PC-3 (cell line): Measurements from ENCODE around the gene SPAG6. TPM values are rescaled to one million over a fixed set of nuclear protein-coding genes. Genes with fewer than 3 reads are reported as not detected.

Experiments
- ATAC-seq: fragments of 200-7000 bp; cut with Tn5 transposase; 2 replicates; pipeline ENCODE4 v1.9.1; 2020; ENCODE audit warnings: mild to moderate bottlenecking, moderate library complexity
- BruUV-seq: library from RNA; stranded (reverse); fragments of 400-500 nt; replicated peaks from 2 replicates; lab custom pipeline; 2021; lab: Mats Ljungman, UMichigan
- CTCF ChIA-PET: fragments of 300-600 bp; sonication (Branson Sonifier 250); formaldehyde crosslinking; loops from one replicate; lab custom pipeline; 2022; ENCODE audit warnings: antibody characterized with exemption; lab: Charles Lee
- POLR2A ChIA-PET: fragments of 300-600 bp; sonication (Branson Sonifier 250); formaldehyde crosslinking; loops from one replicate; lab custom pipeline; 2022; ENCODE audit warnings: antibody characterized with exemption; ENCODE audit not compliant: unreplicated experiment; lab: Charles Lee
- DNase-seq: peaks from one replicate; pipeline ENCODE4 v3.0.0-alpha.2; 2015
- H2AFZ ChIP-seq: fragments of 300-600 bp; sonication (generic); 2 replicates; pipeline ENCODE4 v1.6.0; 2016; ENCODE audit warnings: antibody characterized with exemption, low read length
- H3F3A ChIP-seq: fragments of 300-600 bp; sonication (generic); one replicate; pipeline ENCODE4 v1.6.0; 2017; ENCODE audit warnings: antibody characterized with exemption, low read length, control low read depth, mild to moderate bottlenecking; ENCODE audit not compliant: unreplicated experiment
- H3K27ac ChIP-seq: fragments of 300-600 bp; sonication (generic); 2 replicates; pipeline ENCODE4 v1.5.1; 2016; ENCODE audit warnings: mild to moderate bottlenecking, low read length
- H3K27me3 ChIP-seq: fragments of 300-600 bp; sonication (generic); 2 replicates; pipeline ENCODE4 v1.6.1; 2016; ENCODE audit warnings: low read length, mixed read lengths
- H3K36me3 ChIP-seq: fragments of 300-600 bp; sonication (generic); 2 replicates; pipeline ENCODE4 v1.6.1; 2016; ENCODE audit warnings: low read depth, mixed run types, low read length, mixed read lengths
- H3K4me1 ChIP-seq: fragments of 300-600 bp; sonication (generic); 2 replicates; pipeline ENCODE4 v1.5.1; 2016; ENCODE audit warnings: low read length; ENCODE audit not compliant: insufficient read depth
- H3K4me2 ChIP-seq: fragments of 300-600 bp; sonication (generic); 2 replicates; pipeline ENCODE4 v1.6.0; 2016; ENCODE audit warnings: low read length
- H3K4me3 ChIP-seq: fragments of 300-600 bp; sonication (generic); 2 replicates; pipeline ENCODE4 v1.5.1; 2016; ENCODE audit warnings: mild to moderate bottlenecking, low read length, mixed read lengths
- H3K79me2 ChIP-seq: fragments of 300-600 bp; sonication (generic); 2 replicates; pipeline ENCODE4 v1.6.1; 2017; ENCODE audit warnings: low read length, mixed read lengths
- H3K9ac ChIP-seq: fragments of 300-600 bp; sonication (generic); 2 replicates; pipeline ENCODE4 v1.6.0; 2016; ENCODE audit warnings: mild to moderate bottlenecking, low read length
- H3K9me2 ChIP-seq: fragments of 300-600 bp; sonication (generic); replicated peaks from 2 replicates; pipeline ENCODE4 v1.6.1; 2016; ENCODE audit warnings: mixed run types, low read length, mixed read lengths
- H3K9me3 ChIP-seq: fragments of 300-600 bp; sonication (generic); 2 replicates; pipeline ENCODE4 v1.6.1; 2016; ENCODE audit warnings: low read length, mixed read lengths
- H4K20me1 ChIP-seq: fragments of 300-600 bp; sonication (generic); 2 replicates; pipeline ENCODE4 v1.6.1; 2016; ENCODE audit warnings: low read length, mixed read lengths
- CTCF ChIP-seq: fragments of 300-600 bp; sonication (generic); conservative IDR thresholded peaks from 2 replicates; pipeline ENCODE4 v1.5.1; 2017; ENCODE audit warnings: antibody characterized with exemption, low read depth, mild to moderate bottlenecking, low read length
- EZH2 ChIP-seq: fragments of 300-600 bp; sonication (generic); IDR thresholded peaks from one replicate; pipeline ENCODE4 v1.6.1; 2017; ENCODE audit warnings: antibody characterized with exemption, mild to moderate bottlenecking, low read length; ENCODE audit not compliant: unreplicated experiment
- EZH2phosphoT487 ChIP-seq: fragments of 300-600 bp; sonication (generic); IDR thresholded peaks from 2 replicates; pipeline ENCODE4 v1.6.1; 2018; ENCODE audit warnings: mild to moderate bottlenecking, antibody characterized with exemption, low read length, borderline replicate concordance
- intact Hi-C: fragments of 100-400 bp; cut with micrococcal nuclease; formaldehyde crosslinking; loops from 2 replicates; pipeline ENCODE4 v1.9.0; 2023
- total RNA-seq: library from RNA; depleted of rRNA; stranded (reverse); fragments of >200 nt; gene quantifications from 2 replicates; pipeline ENCODE4 v1.2.3, GENCODE V29; 2014

The SPAG6 gene
- total RNA-seq, 1 experiment from 2014 or later = 0.04 TPM

- Histone ChIP-seq H3K4me3 (no peak overlapping the region; the same call in 1 of the 2 replicates), H3K27ac (peak overlapping the region; percentile 95), H2AFZ (no peak overlapping the region), H3K36me3 (no peaks in the 10 kb centered on the region), H3K9ac (no peak overlapping the region), H3K4me1 (peaks cover 41% of the 10 kb centered on the region), H3K79me2 (no peaks in the 10 kb centered on the region), H3K27me3 (no peaks in the 10 kb centered on the region), H3K9me2 (no peaks in the 10 kb centered on the region), H3K9me3 (no peaks in the 10 kb centered on the region), H4K20me1 (no peaks in the 10 kb centered on the region), H3K4me2 (peak overlapping the region; percentile 84), H3F3A (peaks cover 17% of the 10 kb centered on the region)
- ChIA-PET CTCF (no interaction called here), POLR2A (interaction anchor here (0.6 kb wide), 2 partner anchors 12 to 102 kb away, joined by 4 to 5 read pairs; no protein-coding TSS in a partner anchor)
- no peak for TF ChIP-seq EZH2phosphoT487
- no peak for TF ChIP-seq EZH2
- TF ChIP-seq CTCF = no peak
- BruUV-seq = no TSS peak
- intact Hi-C loops = loop anchor here (5.0 kb wide), 4 partner anchors 84 to 561 kb away; partner anchors contain the start of gene COMMD3
- ATAC-seq (no peak), DNase-seq (no peak)
Measured at GRCh38 chr10:22426653-22427052, 81.4 kb downstream of the SPAG6 start.

- Histone ChIP-seq H3K79me2 (no peaks in the 10 kb centered on the region), H3K36me3 (no peaks in the 10 kb centered on the region), H3K4me1 (peaks cover 41% of the 10 kb centered on the region), H2AFZ (no peak overlapping the region), H3K4me2 (peak overlapping the region; percentile 84), H3K27me3 (no peaks in the 10 kb centered on the region), H3K4me3 (peak overlapping the region; percentile 57), H3K9me3 (no peaks in the 10 kb centered on the region), H3K27ac (peak overlapping the region; percentile 95), H3F3A (peaks cover 17% of the 10 kb centered on the region), H3K9ac (peak overlapping the region; percentile 69), H3K9me2 (no peaks in the 10 kb centered on the region), H4K20me1 (no peaks in the 10 kb centered on the region)
- intact Hi-C loops = loop anchor here (5.0 kb wide), 4 partner anchors 85 to 560 kb away; partner anchors contain the start of gene COMMD3
- peak; percentile 69 for ATAC-seq
- TF ChIP-seq EZH2phosphoT487 (no peak), CTCF (no peak), EZH2 (no peak)
- CTCF ChIA-PET = no interaction called here
- DNase-seq = peak; percentile 70
- no TSS peak for BruUV-seq
- POLR2A ChIA-PET = interaction anchor here (0.6 kb wide), 2 partner anchors 11 to 103 kb away, joined by 4 to 5 read pairs; no protein-coding TSS in a partner anchor
Measured at GRCh38 chr10:22427101-22427500, 81.8 kb downstream of the SPAG6 start.
